Panc1 (cell line): Measurements from ENCODE around the gene RPS6KA4.

Source experiments
- CTCF ChIP-seq: fragments of 450-650 bp; IDR thresholded peaks from 2 replicates; pipeline ENCODE4 v1.5.1; 2017; ENCODE audit warnings: mild to moderate bottlenecking
- POLR2AphosphoS5 ChIP-seq: IDR thresholded peaks from 2 replicates; pipeline ENCODE4 v1.6.1; 2012; ENCODE audit warnings: mild to moderate bottlenecking, low read depth, low read length, moderate library complexity
- SIN3A ChIP-seq: IDR thresholded peaks from 2 replicates; pipeline ENCODE4 v1.6.1; 2012; ENCODE audit warnings: low read depth, mild to moderate bottlenecking, low read length, moderate library complexity, borderline replicate concordance; ENCODE audit not compliant: insufficient read depth
- TCF7L2 ChIP-seq: IDR thresholded peaks from 2 replicates; pipeline ENCODE4 v1.6.1; 2011; ENCODE audit warnings: mild to moderate bottlenecking, low read depth, low read length, inconsistent platforms

- TF ChIP-seq CTCF (no peak), SIN3A (no peak), POLR2AphosphoS5 (no peak), TCF7L2 (no peak)
Observed at GRCh38 chr11:64348383-64349024, 10.5 kb upstream of the RPS6KA4 start.
